PC-3 (cell line): Measurements from ENCODE around the gene STRIP1.

Experiments used
- EZH2 ChIP-seq: fragments of 300-600 bp; sonication (generic); IDR thresholded peaks from one replicate; pipeline ENCODE4 v1.6.1; 2017; ENCODE audit warnings: antibody characterized with exemption, mild to moderate bottlenecking, low read length; ENCODE audit not compliant: unreplicated experiment
- EZH2phosphoT487 ChIP-seq: fragments of 300-600 bp; sonication (generic); IDR thresholded peaks from 2 replicates; pipeline ENCODE4 v1.6.1; 2018; ENCODE audit warnings: mild to moderate bottlenecking, antibody characterized with exemption, low read length, borderline replicate concordance
- TF ChIP-seq, protein P1 (sequence below): fragments of 300-600 bp; sonication (generic); conservative IDR thresholded peaks from 2 replicates; pipeline ENCODE4 v1.5.1; 2017; ENCODE audit warnings: antibody characterized with exemption, low read depth, mild to moderate bottlenecking, low read length

GRCh38 chr1:110059133-110059863 lies 24.9 kb downstream of the STRIP1 start:
- TF ChIP-seq, protein P1, sequence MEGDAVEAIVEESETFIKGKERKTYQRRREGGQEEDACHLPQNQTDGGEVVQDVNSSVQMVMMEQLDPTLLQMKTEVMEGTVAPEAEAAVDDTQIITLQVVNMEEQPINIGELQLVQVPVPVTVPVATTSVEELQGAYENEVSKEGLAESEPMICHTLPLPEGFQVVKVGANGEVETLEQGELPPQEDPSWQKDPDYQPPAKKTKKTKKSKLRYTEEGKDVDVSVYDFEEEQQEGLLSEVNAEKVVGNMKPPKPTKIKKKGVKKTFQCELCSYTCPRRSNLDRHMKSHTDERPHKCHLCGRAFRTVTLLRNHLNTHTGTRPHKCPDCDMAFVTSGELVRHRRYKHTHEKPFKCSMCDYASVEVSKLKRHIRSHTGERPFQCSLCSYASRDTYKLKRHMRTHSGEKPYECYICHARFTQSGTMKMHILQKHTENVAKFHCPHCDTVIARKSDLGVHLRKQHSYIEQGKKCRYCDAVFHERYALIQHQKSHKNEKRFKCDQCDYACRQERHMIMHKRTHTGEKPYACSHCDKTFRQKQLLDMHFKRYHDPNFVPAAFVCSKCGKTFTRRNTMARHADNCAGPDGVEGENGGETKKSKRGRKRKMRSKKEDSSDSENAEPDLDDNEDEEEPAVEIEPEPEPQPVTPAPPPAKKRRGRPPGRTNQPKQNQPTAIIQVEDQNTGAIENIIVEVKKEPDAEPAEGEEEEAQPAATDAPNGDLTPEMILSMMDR: no peak
- no peak for TF ChIP-seq EZH2
- no peak for TF ChIP-seq EZH2phosphoT487
